Astrocyte (in vitro differentiated cells and primary cell): ENCODE results near the gene SPNS2.

Source experiments
- CTCF ChIP-seq: IDR thresholded peaks from 2 replicates; pipeline ENCODE4 v1.5.1; 2011; ENCODE audit warnings: low read depth, mild to moderate bottlenecking, inconsistent platforms, low read length, moderate library complexity; ENCODE audit not compliant: insufficient read depth
- EZH2 ChIP-seq: IDR thresholded peaks from 2 replicates; pipeline ENCODE4 v1.6.1; 2012; ENCODE audit warnings: mild to moderate bottlenecking, low read length, inconsistent platforms; ENCODE audit not compliant: insufficient read depth

- TF ChIP-seq CTCF (no peak), EZH2 (no peak)
Measured at GRCh38 chr17:4576161-4576558, 77.5 kb downstream of the SPNS2 start.
